MCF 10A (cell line): ENCODE results near the gene RAB6B. TPM values are rescaled to one million over a fixed set of nuclear protein-coding genes. Genes with fewer than 3 reads are reported as not detected.

Source experiments
- BruUV-seq: library from RNA; stranded (reverse); fragments of 400-500 nt; replicated peaks from 2 replicates; lab custom pipeline; 2021; lab: Mats Ljungman, UMichigan
- CTCF ChIA-PET: fragments of 300-600 bp; sonication (Branson Sonifier 250); formaldehyde crosslinking; extraction: SDS; loops from one replicate; lab custom pipeline; 2021; ENCODE audit warnings: antibody characterized with exemption, inconsistent platforms; lab: Yijun Ruan, JAX
- POLR2A ChIA-PET: fragments of 300-600, 350-650 bp; sonication (Branson Sonifier 250); formaldehyde crosslinking; extraction: SDS; loops from one replicate; lab custom pipeline; 2020; ENCODE audit warnings: antibody characterized with exemption, inconsistent platforms; lab: Yijun Ruan, JAX
- DNase-seq: peaks from one replicate; pipeline ENCODE4 v3.0.0-alpha.2; 2018; ENCODE audit not compliant: unreplicated experiment
- H3K27ac Mint-ChIP-seq: one replicate; pipeline ENCODE4 v1.8.0; 2022; ENCODE audit warnings: mild to moderate bottlenecking, low read depth, mixed read lengths; ENCODE audit not compliant: unreplicated experiment
- H3K27me3 Mint-ChIP-seq: one replicate; pipeline ENCODE4 v1.8.0; 2022; ENCODE audit warnings: mixed read lengths; ENCODE audit not compliant: insufficient read depth, unreplicated experiment
- H3K36me3 Mint-ChIP-seq: one replicate; pipeline ENCODE4 v1.8.0; 2022; ENCODE audit warnings: mild to moderate bottlenecking, moderate library complexity, mixed read lengths; ENCODE audit not compliant: insufficient read depth, unreplicated experiment
- H3K4me1 Mint-ChIP-seq: one replicate; pipeline ENCODE4 v1.8.0; 2022; ENCODE audit warnings: mixed read lengths; ENCODE audit not compliant: insufficient read depth, unreplicated experiment
- H3K4me3 Mint-ChIP-seq: one replicate; pipeline ENCODE4 v1.8.0; 2022; ENCODE audit warnings: mild to moderate bottlenecking, moderate library complexity, mixed read lengths; ENCODE audit not compliant: unreplicated experiment
- H3K9me3 Mint-ChIP-seq: one replicate; pipeline ENCODE4 v1.8.0; 2022; ENCODE audit warnings: mixed read lengths; ENCODE audit not compliant: unreplicated experiment
- CTCF ChIP-seq: fragments of 200-600 bp; IDR thresholded peaks from one replicate; pipeline ENCODE4 v1.8.0; 2022; ENCODE audit warnings: antibody characterized with exemption, mild to moderate bottlenecking; ENCODE audit not compliant: unreplicated experiment
- intact Hi-C: fragments of 100-400 bp; cut with micrococcal nuclease; formaldehyde crosslinking; loops from 2 replicates; pipeline ENCODE4 v1.14.1; 2022
- total RNA-seq: library from RNA; stranded (reverse); gene quantifications from 2 replicates; pipeline ENCODE4 v1.2.3, GENCODE V29; 2022

Gene RAB6B
- total RNA-seq, 1 experiment from 2014 or later, result 1.1 TPM

- POLR2A ChIA-PET, result no interaction called here
- Mint-ChIP-seq H3K4me1 (no peaks in the 10 kb centered on the region), H3K36me3 (no peaks in the 10 kb centered on the region), H3K4me3 (no peak overlapping the region), H3K9me3 (no peaks in the 10 kb centered on the region), H3K27me3 (peaks cover 52% of the 10 kb centered on the region), H3K27ac (no peak overlapping the region)
- BruUV-seq, result no TSS peak
- no peak for DNase-seq
- intact Hi-C loops, result no loop called here
- CTCF ChIA-PET, result interaction anchor here (0.7 to 1.5 kb wide), 2 partner anchors 9 to 12 kb away, joined by 3 read pairs; no protein-coding TSS in a partner anchor
- no peak for TF ChIP-seq CTCF
Observed at GRCh38 chr3:133881939-133882825, 13.5 kb downstream of the RAB6B start.

DNA sequence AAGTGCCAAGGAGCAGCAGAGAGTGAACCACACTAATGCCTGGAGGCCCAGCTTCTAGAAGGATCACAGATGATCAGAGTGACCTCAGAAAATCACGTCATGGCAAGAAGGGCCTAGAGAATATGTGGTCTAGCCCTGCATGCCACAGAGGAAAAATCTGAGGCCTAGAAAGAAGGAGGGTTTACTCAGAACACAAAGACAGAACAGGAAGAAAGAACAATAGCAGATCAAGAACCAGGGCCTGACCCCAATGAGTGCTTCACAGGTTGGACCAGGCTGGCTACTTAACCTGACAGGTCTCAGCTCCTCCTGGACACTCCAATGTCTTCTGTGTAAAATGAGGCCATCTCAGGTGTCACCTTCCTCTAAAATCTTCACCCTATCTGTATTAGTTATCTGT lies 14.2 kb downstream of the RAB6B start:
- POLR2A ChIA-PET, result no interaction called here
- Mint-ChIP-seq H3K36me3 (no peaks in the 10 kb centered on the region), H3K27ac (no peak overlapping the region), H3K9me3 (no peaks in the 10 kb centered on the region), H3K4me1 (no peaks in the 10 kb centered on the region), H3K4me3 (no peak overlapping the region), H3K27me3 (peaks cover 53% of the 10 kb centered on the region)
- no TSS peak for BruUV-seq
- intact Hi-C loops, result no loop called here
- CTCF ChIA-PET, result no interaction called here
- no peak for DNase-seq
- no peak for TF ChIP-seq CTCF

GRCh38 chr3:133880886-133881455 lies 14.7 kb downstream of the RAB6B start:
- CTCF ChIA-PET, result no interaction called here
- Mint-ChIP-seq H3K36me3 (no peaks in the 10 kb centered on the region), H3K4me1 (no peaks in the 10 kb centered on the region), H3K4me3 (no peak overlapping the region), H3K27me3 (peaks cover 51% of the 10 kb centered on the region), H3K9me3 (no peaks in the 10 kb centered on the region), H3K27ac (no peak overlapping the region)
- intact Hi-C loops, result no loop called here
- no peak for DNase-seq
- POLR2A ChIA-PET, result no interaction called here
- no peak for TF ChIP-seq CTCF
- BruUV-seq, result no TSS peak

- intact Hi-C loops, result no loop called here
- DNase-seq, result no peak
- no peak for TF ChIP-seq CTCF
- no TSS peak for BruUV-seq
- CTCF ChIA-PET, result no interaction called here
- peaks cover 44% of the 10 kb centered on the region for H3K27me3 Mint-ChIP-seq
- no peak overlapping the region for H3K4me3 Mint-ChIP-seq
- H3K36me3 Mint-ChIP-seq, result no peaks in the 10 kb centered on the region
- H3K9me3 Mint-ChIP-seq, result no peaks in the 10 kb centered on the region
- POLR2A ChIA-PET, result no interaction called here
- H3K27ac Mint-ChIP-seq, result no peak overlapping the region
- H3K4me1 Mint-ChIP-seq, result no peaks in the 10 kb centered on the region
Observed at GRCh38 chr3:133880287-133880686, 15.4 kb downstream of the RAB6B start.
